DOHH2 (cell line): ENCODE results near the gene SDS.
A peak's percentile ranks its signal among the peaks of the same experiment; 100 is the strongest.

Experiments
- H3F3A ChIP-seq: fragments of 200-600 bp; sonication (generic), shearing (Covaris generic); 2 replicates; pipeline ENCODE4 v1.6.0; 2016; ENCODE audit warnings: antibody characterized with exemption, mild to moderate bottlenecking; ENCODE audit not compliant: control insufficient read depth, insufficient read depth
- H3K27ac ChIP-seq: fragments of 200-600 bp; sonication (generic); 2 replicates; pipeline ENCODE4 v1.5.1; 2014; ENCODE audit warnings: low read depth, mild to moderate bottlenecking, low read length, moderate library complexity
- H3K27me3 ChIP-seq: fragments of 200-600 bp; sonication (generic); 2 replicates; pipeline ENCODE4 v1.6.1; 2014; ENCODE audit warnings: mild to moderate bottlenecking, low read length, mixed read lengths; ENCODE audit not compliant: control insufficient read depth
- H3K36me3 ChIP-seq: fragments of 200-600 bp; sonication (generic); 2 replicates; pipeline ENCODE4 v1.6.1; 2014; ENCODE audit warnings: mild to moderate bottlenecking, low read length, moderate library complexity, mixed read lengths; ENCODE audit not compliant: control insufficient read depth
- H3K4me1 ChIP-seq: fragments of 200-600 bp; sonication (generic); 2 replicates; pipeline ENCODE4 v1.6.1; 2014; ENCODE audit warnings: mild to moderate bottlenecking, low read length, mixed read lengths; ENCODE audit not compliant: control insufficient read depth
- H3K4me2 ChIP-seq: fragments of 200-600 bp; sonication (generic); 2 replicates; pipeline ENCODE4 v1.6.0; 2014; ENCODE audit warnings: mild to moderate bottlenecking, low read length, moderate library complexity
- H3K4me3 ChIP-seq: fragments of 200-600 bp; sonication (generic); 2 replicates; pipeline ENCODE4 v1.5.1; 2014; ENCODE audit warnings: mild to moderate bottlenecking, low read length, mixed read lengths
- H3K79me2 ChIP-seq: fragments of 200-600 bp; sonication (generic); 2 replicates; pipeline ENCODE4 v1.6.1; 2014; ENCODE audit warnings: mild to moderate bottlenecking, low read length, mixed read lengths; ENCODE audit not compliant: control insufficient read depth
- H3K9me2 ChIP-seq: fragments of 200-600 bp; sonication (generic); replicated peaks from 2 replicates; pipeline ENCODE4 v1.6.1; 2014; ENCODE audit warnings: mild to moderate bottlenecking, low read length, mixed read lengths; ENCODE audit not compliant: control insufficient read depth
- H3K9me3 ChIP-seq: fragments of 200-600 bp; sonication (generic); 2 replicates; pipeline ENCODE4 v1.6.1; 2014; ENCODE audit warnings: antibody characterized with exemption, low read length, mixed read lengths; ENCODE audit not compliant: control insufficient read depth, insufficient read depth
- H4K20me1 ChIP-seq: fragments of 200-600 bp; sonication (generic); 2 replicates; pipeline ENCODE4 v1.6.0; 2014; ENCODE audit warnings: low read depth, mild to moderate bottlenecking, antibody characterized with exemption, low read length, moderate library complexity; ENCODE audit not compliant: control insufficient read depth, insufficient read depth
- CTCF ChIP-seq: fragments of 200-600 bp; sonication (generic); IDR thresholded peaks from one replicate; pipeline ENCODE4 v1.5.1; 2014; ENCODE audit warnings: antibody characterized with exemption, mild to moderate bottlenecking, low read depth, low read length; ENCODE audit not compliant: poor library complexity, severe bottlenecking
- EZH2phosphoT487 ChIP-seq: fragments of 200-600 bp; sonication (generic); IDR thresholded peaks from 2 replicates; pipeline ENCODE4 v1.6.1; 2017; ENCODE audit warnings: borderline replicate concordance, mild to moderate bottlenecking, antibody characterized with exemption, low read length, moderate library complexity, mixed read lengths

Gene SDS

GRCh38 chr12:113424456-113424855, 20.8 kb upstream of the SDS start:
- Histone ChIP-seq H3K4me2 (no peak overlapping the region), H3K79me2 (no peaks in the 10 kb centered on the region), H3K4me1 (peaks cover 24% of the 10 kb centered on the region), H3K4me3 (no peak overlapping the region), H4K20me1 (no peaks in the 10 kb centered on the region), H3K9me2 (no peaks in the 10 kb centered on the region), H3F3A (no peaks in the 10 kb centered on the region), H3K9me3 (no peaks in the 10 kb centered on the region), H3K36me3 (no peaks in the 10 kb centered on the region), H3K27me3 (peaks cover 39% of the 10 kb centered on the region), H3K27ac (no peak overlapping the region)
- no peak for TF ChIP-seq CTCF
- no peak for TF ChIP-seq EZH2phosphoT487

GRCh38 chr12:113422886-113423669, 19.4 kb upstream of the SDS start:
- no peak overlapping the region for H3K4me3 ChIP-seq

GRCh38 chr12:113422030-113422885, 18.6 kb upstream of the SDS start, which contains the start of gene SDSL:
SDSL (plus strand) TSS chr12:113422380; CDS start chr12:113427983, 5,603 bp downstream.
- Histone ChIP-seq H3K4me1 (peaks cover 24% of the 10 kb centered on the region), H3F3A (no peaks in the 10 kb centered on the region), H3K27me3 (peaks cover 28% of the 10 kb centered on the region), H3K79me2 (no peaks in the 10 kb centered on the region), H3K9me2 (no peaks in the 10 kb centered on the region), H3K36me3 (no peaks in the 10 kb centered on the region), H3K9me3 (no peaks in the 10 kb centered on the region), H3K4me3 (no peak within 1 kb of the TSS), H3K27ac (no peak within 1 kb of the TSS), H3K4me2 (peak within 1 kb of the TSS; percentile 45), H4K20me1 (no peaks in the 10 kb centered on the region)
- TF ChIP-seq EZH2phosphoT487 = no peak
- no peak for TF ChIP-seq CTCF

More at GRCh38 chr12:113422886-113423669, 19.4 kb upstream of the SDS start:
- Histone ChIP-seq H3K9me3 (no peaks in the 10 kb centered on the region), H3K4me2 (no peak overlapping the region), H3F3A (no peaks in the 10 kb centered on the region), H3K27ac (no peak overlapping the region), H3K36me3 (no peaks in the 10 kb centered on the region), H3K4me1 (peaks cover 24% of the 10 kb centered on the region), H3K27me3 (peaks cover 33% of the 10 kb centered on the region), H3K79me2 (no peaks in the 10 kb centered on the region), H3K9me2 (no peaks in the 10 kb centered on the region), H4K20me1 (no peaks in the 10 kb centered on the region)
- TF ChIP-seq CTCF (no peak), EZH2phosphoT487 (no peak)
